Suprapubic skin (tissue), 4 donors: Measurements from ENCODE around the gene HDX. TPM values are rescaled to one million over a fixed set of nuclear protein-coding genes. Genes with fewer than 3 reads are reported as not detected.
"Not testable (repeated sequence)": the region's sequence is repeated elsewhere in the genome, so short reads cannot be mapped to it uniquely, and the experiment has no call there.

Source experiments
- DNase-seq, 2 donors: peaks; one replicate each; pipeline ENCODE4 v3.0.0-alpha.2; 2019; ENCODE audit warnings: low spot score in 2 of 2
- H3K27ac ChIP-seq: fragments of 200-600 bp; sonication (generic); one replicate; pipeline ENCODE4 v1.5.1; 2019
- H3K27me3 ChIP-seq: fragments of 200-600 bp; sonication (generic); one replicate; pipeline ENCODE4 v1.5.1; 2019
- H3K36me3 ChIP-seq: fragments of 200-600 bp; sonication (generic); one replicate; pipeline ENCODE4 v1.5.1; 2019
- H3K4me1 ChIP-seq: fragments of 200-600 bp; sonication (generic); one replicate; pipeline ENCODE4 v1.5.1; 2019
- H3K4me3 ChIP-seq: fragments of 200-600 bp; sonication (generic); one replicate; pipeline ENCODE4 v1.5.1; 2019; ENCODE audit warnings: mild to moderate bottlenecking
- H3K9me3 ChIP-seq: fragments of 200-600 bp; sonication (generic); one replicate; pipeline ENCODE4 v1.5.1; 2019
- CTCF ChIP-seq, 2 donors: fragments of 200-600 bp in 1 of 2; fragments of 450-650 bp in 1 of 2; sonication (generic) in 1 of 2; IDR thresholded peaks; one replicate each; pipeline ENCODE4 v1.5.1; 2016 to 2019; ENCODE audit warnings: antibody characterized with exemption in 2 of 2, mild to moderate bottlenecking in 1 of 2, moderate library complexity in 1 of 2
- EP300 ChIP-seq: sonication (generic); formaldehyde crosslinking; IDR thresholded peaks from one replicate; pipeline ENCODE4 v1.6.1; 2017; ENCODE audit warnings: antibody characterized with exemption
- POLR2A ChIP-seq, 2 donors: fragments of 450-650 bp; IDR thresholded peaks; one replicate each; pipeline ENCODE4 v1.6.1; 2017; ENCODE audit warnings: antibody characterized with exemption in 2 of 2, mild to moderate bottlenecking in 2 of 2, moderate library complexity in 2 of 2
- POLR2AphosphoS5 ChIP-seq, 3 donors: sonication (generic); formaldehyde crosslinking; IDR thresholded peaks; one replicate each; pipeline ENCODE4 v1.6.1; 2017; ENCODE audit warnings: antibody characterized with exemption in 3 of 3
- WGBS: methylation state at CpG from one replicate; pipeline ENCODE4 v1.1.5; 2018; 5-methylcytosine and 5-hydroxymethylcytosine counted together
- total RNA-seq, 4 donors: library from RNA; depleted of rRNA; stranded (reverse); fragments of >200 nt; gene quantifications; one replicate each; pipeline ENCODE4 v1.1.0, GENCODE V29; 2016

HDX gene, protein sequence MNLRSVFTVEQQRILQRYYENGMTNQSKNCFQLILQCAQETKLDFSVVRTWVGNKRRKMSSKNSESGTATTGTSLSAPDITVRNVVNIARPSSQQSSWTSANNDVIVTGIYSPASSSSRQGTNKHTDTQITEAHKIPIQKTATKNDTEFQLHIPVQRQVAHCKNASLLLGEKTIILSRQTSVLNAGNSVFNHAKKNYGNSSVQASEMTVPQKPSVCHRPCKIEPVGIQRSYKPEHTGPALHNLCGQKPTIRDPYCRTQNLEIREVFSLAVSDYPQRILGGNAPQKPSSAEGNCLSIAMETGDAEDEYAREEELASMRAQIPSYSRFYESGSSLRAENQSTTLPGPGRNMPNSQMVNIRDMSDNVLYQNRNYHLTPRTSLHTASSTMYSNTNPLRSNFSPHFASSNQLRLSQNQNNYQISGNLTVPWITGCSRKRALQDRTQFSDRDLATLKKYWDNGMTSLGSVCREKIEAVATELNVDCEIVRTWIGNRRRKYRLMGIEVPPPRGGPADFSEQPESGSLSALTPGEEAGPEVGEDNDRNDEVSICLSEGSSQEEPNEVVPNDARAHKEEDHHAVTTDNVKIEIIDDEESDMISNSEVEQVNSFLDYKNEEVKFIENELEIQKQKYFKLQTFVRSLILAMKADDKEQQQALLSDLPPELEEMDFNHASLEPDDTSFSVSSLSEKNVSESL
- 1 to 10 TPM in 3 of 4 donors, under 1 TPM in 1; 0.19 to 4.2 (median 1.2) TPM for total RNA-seq

- no peak for TF ChIP-seq POLR2A (IDR thresholded peaks at IDR 0.05)
- no peak for TF ChIP-seq CTCF (IDR thresholded peaks at IDR 0.05)
- no peak for TF ChIP-seq POLR2AphosphoS5 (IDR thresholded peaks at IDR 0.05)
- TF ChIP-seq EP300: no peak
- H3K4me3 ChIP-seq: peak within 1 kb of the TSS; percentile 55
- H3K9me3 ChIP-seq: no peaks in the 10 kb centered on the region
- no peaks in the 10 kb centered on the region for H3K36me3 ChIP-seq
- H3K27me3 ChIP-seq: no peaks in the 10 kb centered on the region
- H3K4me1 ChIP-seq: no peaks in the 10 kb centered on the region
- 33% methylated on average over 38 of the region's 38 CpGs for WGBS
- peak within 1 kb of the TSS; percentile 86 for H3K27ac ChIP-seq
- peak; percentile 84 to 90 for DNase-seq
Observed at GRCh38 chrX:84501798-84502628, at the start of gene HDX. TSS of gene HDX (minus strand) at chrX:84502453. CDS start at chrX:84475397, 27,056 bp downstream.

DNA sequence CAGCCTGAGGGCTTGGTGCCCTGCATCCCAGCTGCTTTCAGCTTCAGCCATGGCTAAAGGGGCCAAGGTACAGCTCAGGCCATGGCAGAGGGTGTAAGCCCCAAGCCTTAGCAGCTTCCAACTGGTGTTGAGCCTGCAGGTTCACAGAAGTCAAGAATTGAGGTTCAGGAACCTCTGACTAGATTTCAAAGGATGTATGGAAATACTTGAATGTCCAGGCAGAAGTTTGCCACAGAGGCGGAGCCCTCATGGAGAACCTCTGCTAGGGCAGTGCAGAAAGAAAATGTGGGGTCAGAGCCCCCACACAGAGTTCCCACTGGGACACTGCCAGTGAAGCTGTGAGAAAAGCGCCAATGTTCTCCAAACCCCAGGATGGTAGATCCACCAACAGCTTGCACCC is 39.1 kb upstream of the HDX start:
- not testable (repeated sequence) for H3K4me1 ChIP-seq, H3K4me3 ChIP-seq, DNase-seq, H3K27me3 ChIP-seq, H3K36me3 ChIP-seq, H3K9me3 ChIP-seq, H3K27ac ChIP-seq
- 100% methylated on average over 1 of the region's 2 CpGs for WGBS

DNA sequence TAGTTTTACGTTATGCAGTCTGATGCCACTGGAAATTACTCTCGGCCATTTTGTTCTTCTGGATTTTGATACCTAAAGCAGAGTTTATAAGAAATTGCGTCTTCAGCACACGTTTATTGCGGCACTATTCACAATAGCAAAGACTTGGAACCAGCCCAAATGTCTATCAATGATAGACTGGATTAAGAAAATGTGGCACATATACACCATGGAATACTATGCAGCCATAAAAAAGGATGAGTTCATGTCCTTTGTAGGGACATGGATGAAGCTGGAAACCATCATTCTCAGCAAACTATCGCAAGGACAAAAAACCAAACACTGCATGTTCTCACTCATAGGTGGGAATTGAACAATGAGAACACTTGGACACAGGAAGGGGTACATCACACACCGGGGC is 35.4 kb upstream of the HDX start:
- H3K4me1 ChIP-seq, H3K9me3 ChIP-seq, DNase-seq, H3K4me3 ChIP-seq, H3K27ac ChIP-seq, H3K27me3 ChIP-seq, H3K36me3 ChIP-seq: not testable (repeated sequence)
- WGBS: 87% methylated on average over 7 of the region's 7 CpGs

DNA sequence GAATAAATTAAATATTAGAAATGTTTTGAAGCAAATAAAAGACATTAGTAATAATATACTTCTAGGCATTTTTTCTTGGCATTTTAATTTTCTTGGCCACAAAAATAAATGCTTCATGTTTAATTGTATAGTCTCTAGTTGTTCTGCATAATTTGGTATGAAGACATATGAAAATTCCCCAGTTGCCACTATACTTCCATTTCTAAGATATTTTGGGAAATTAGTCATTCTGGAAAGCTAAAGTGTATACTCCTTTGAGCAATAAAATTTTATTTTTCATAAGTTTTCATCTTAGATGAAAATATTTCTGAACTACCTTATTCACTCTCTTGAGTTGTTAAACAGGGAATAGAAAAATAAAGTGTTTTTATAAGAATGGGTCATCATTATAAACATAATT is 13.8 kb downstream of the HDX start:
- H3K9me3 ChIP-seq: no peaks in the 10 kb centered on the region
- H3K27me3 ChIP-seq: no peaks in the 10 kb centered on the region
- H3K4me3 ChIP-seq: no peak overlapping the region
- no peak overlapping the region for H3K27ac ChIP-seq
- no peaks in the 10 kb centered on the region for H3K36me3 ChIP-seq
- no peak for DNase-seq
- no peaks in the 10 kb centered on the region for H3K4me1 ChIP-seq
- TF ChIP-seq POLR2AphosphoS5 (IDR thresholded peaks at IDR 0.05) (no peak), POLR2A (IDR thresholded peaks at IDR 0.05) (no peak), EP300 (no peak), CTCF (IDR thresholded peaks at IDR 0.05) (no peak)

- no peak overlapping the region for H3K27ac ChIP-seq
- no peaks in the 10 kb centered on the region for H3K4me1 ChIP-seq
- H3K9me3 ChIP-seq: no peaks in the 10 kb centered on the region
- H3K36me3 ChIP-seq: no peaks in the 10 kb centered on the region
- H3K4me3 ChIP-seq: no peak overlapping the region
- 80% methylated on average over 3 of the region's 3 CpGs for WGBS
- H3K27me3 ChIP-seq: no peaks in the 10 kb centered on the region
- TF ChIP-seq CTCF (IDR thresholded peaks at IDR 0.05): no peak
- TF ChIP-seq POLR2A (IDR thresholded peaks at IDR 0.05): no peak
- DNase-seq: no peak
Observed at GRCh38 chrX:84487365-84488353, 14.6 kb downstream of the HDX start.
